HFFc6 (cell line): ENCODE results near the gene THSD7A. TPM values are rescaled to one million over a fixed set of nuclear protein-coding genes. Genes with fewer than 3 reads are reported as not detected.

Experiments used
- DNase-seq: peaks from one replicate; pipeline ENCODE4 v3.0.0-alpha.2; 2018
- H3K27ac Mint-ChIP-seq: 2 replicates; pipeline ENCODE4 v1.8.0; 2020; ENCODE audit warnings: mild to moderate bottlenecking, mixed read lengths
- H3K27me3 Mint-ChIP-seq: 2 replicates; pipeline ENCODE4 v1.8.0; 2021; ENCODE audit warnings: mild to moderate bottlenecking, moderate library complexity, mixed read lengths; ENCODE audit not compliant: insufficient read depth
- H3K36me3 Mint-ChIP-seq: 2 replicates; pipeline ENCODE4 v1.8.0; 2021; ENCODE audit warnings: low read depth, mixed read lengths
- H3K4me1 Mint-ChIP-seq: 2 replicates; pipeline ENCODE4 v1.8.0; 2020; ENCODE audit warnings: low read depth, mixed read lengths
- H3K4me3 Mint-ChIP-seq: 2 replicates; pipeline ENCODE4 v1.8.0; 2020; ENCODE audit warnings: mild to moderate bottlenecking, moderate library complexity, mixed read lengths
- H3K9me3 Mint-ChIP-seq: 2 replicates; pipeline ENCODE4 v1.8.0; 2020; ENCODE audit warnings: mild to moderate bottlenecking, mixed read lengths
- CTCF ChIP-seq: fragments of 200-600 bp; sonication (generic); IDR thresholded peaks from 2 replicates; pipeline ENCODE4 v1.5.0; 2021; ENCODE audit warnings: antibody characterized with exemption, mild to moderate bottlenecking
- total RNA-seq, 6 experiments: library from RNA; stranded (reverse); fragmentation: NEBNext Ultra II Directional; extraction: Animal tissue kit (Norgen Biotek cat#: 25700); gene quantifications; 2 replicates in 1 of 6; 3 replicates in 5 of 6; pipeline ENCODE4 v1.2.3, GENCODE V29; 2021

Gene THSD7A
- total RNA-seq, 6 experiments from 2014 or later = not detected

- no peak overlapping the region for H3K4me3 Mint-ChIP-seq
- TF ChIP-seq CTCF = no peak
- no peaks in the 10 kb centered on the region for H3K4me1 Mint-ChIP-seq
- no peak for DNase-seq
- H3K36me3 Mint-ChIP-seq = no peaks in the 10 kb centered on the region
- H3K27ac Mint-ChIP-seq = no peak overlapping the region
- no peaks in the 10 kb centered on the region; the same call in 1 of the 2 replicates for H3K27me3 Mint-ChIP-seq
- H3K9me3 Mint-ChIP-seq = peaks cover 21% of the 10 kb centered on the region
Observed at GRCh38 chr7:11410656-11411644, 421.0 kb downstream of the THSD7A start.

- H3K4me3 Mint-ChIP-seq = no peak overlapping the region
- TF ChIP-seq CTCF = no peak
- H3K9me3 Mint-ChIP-seq = peaks cover 22% of the 10 kb centered on the region
- DNase-seq = no peak
- H3K4me1 Mint-ChIP-seq = no peaks in the 10 kb centered on the region
- H3K27ac Mint-ChIP-seq = no peak overlapping the region
- H3K27me3 Mint-ChIP-seq = no peaks in the 10 kb centered on the region
- no peaks in the 10 kb centered on the region for H3K36me3 Mint-ChIP-seq
Observed at GRCh38 chr7:11404355-11404754, 427.6 kb downstream of the THSD7A start.

- DNase-seq = no peak
- Mint-ChIP-seq H3K27ac (no peak overlapping the region), H3K9me3 (peaks cover 22% of the 10 kb centered on the region), H3K4me1 (no peaks in the 10 kb centered on the region), H3K4me3 (no peak overlapping the region), H3K27me3 (no peaks in the 10 kb centered on the region), H3K36me3 (no peaks in the 10 kb centered on the region)
- TF ChIP-seq CTCF = no peak
Observed at GRCh38 chr7:11403781-11404180, 428.2 kb downstream of the THSD7A start.

- Mint-ChIP-seq H3K4me1 (no peaks in the 10 kb centered on the region), H3K4me3 (no peak overlapping the region), H3K9me3 (peaks cover 60% of the 10 kb centered on the region), H3K27me3 (no peaks in the 10 kb centered on the region), H3K27ac (no peak overlapping the region), H3K36me3 (no peaks in the 10 kb centered on the region)
- no peak for DNase-seq
- no peak for TF ChIP-seq CTCF
Observed at GRCh38 chr7:11394438-11394837, 437.6 kb downstream of the THSD7A start.

GRCh38 chr7:11379641-11380040, 452.4 kb downstream of the THSD7A start:
- no peak for TF ChIP-seq CTCF
- Mint-ChIP-seq H3K36me3 (no peaks in the 10 kb centered on the region), H3K27ac (no peak overlapping the region), H3K27me3 (no peaks in the 10 kb centered on the region), H3K4me1 (no peaks in the 10 kb centered on the region), H3K9me3 (peaks cover 11% of the 10 kb centered on the region), H3K4me3 (no peak overlapping the region)
- DNase-seq = no peak
